Measurements from ENCODE around the gene SPAG6. TPM values are rescaled to one million over a fixed set of nuclear protein-coding genes. Genes with fewer than 3 reads are reported as not detected.
A peak's percentile ranks its signal among the peaks of the same experiment; 100 is the strongest.

SPAG6 gene
- total and polyA plus RNA-seq, 9 of the 15 experiments (the other 6 are each of a cell fraction or from before 2014, with no cell fraction given): 3.5 to 23.1 (median 11.8) TPM

DNA sequence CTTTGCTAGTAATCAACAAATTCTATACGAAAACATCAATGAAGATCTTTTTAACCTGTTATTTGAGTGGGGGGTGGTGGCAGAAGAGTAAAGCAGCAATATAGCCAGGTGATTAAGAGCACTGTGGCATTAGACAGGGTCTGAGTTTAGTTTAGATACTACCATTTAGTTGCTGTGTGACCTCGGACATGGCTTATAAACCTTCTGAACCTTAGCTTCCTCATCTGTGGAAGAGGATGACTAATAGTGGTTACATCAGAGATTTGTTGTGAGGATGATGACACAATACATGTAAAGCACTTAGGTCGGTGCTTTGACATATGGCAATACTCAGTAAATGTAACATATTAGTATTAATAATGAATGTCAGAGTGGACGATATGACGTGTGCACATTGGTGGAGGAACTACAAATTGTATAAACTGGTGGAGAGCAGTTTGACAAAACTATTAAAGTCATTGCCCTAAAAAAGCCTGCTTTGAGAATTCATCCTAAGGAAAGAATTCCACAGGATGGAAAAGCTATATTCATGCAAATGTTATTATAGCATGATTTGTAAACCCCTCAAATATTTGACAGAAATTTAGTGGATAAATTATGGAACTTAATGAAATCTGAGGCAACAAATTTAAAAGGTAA, 24.3 kb downstream of the SPAG6 start (continued):
- TF ChIP-seq, protein P1, sequence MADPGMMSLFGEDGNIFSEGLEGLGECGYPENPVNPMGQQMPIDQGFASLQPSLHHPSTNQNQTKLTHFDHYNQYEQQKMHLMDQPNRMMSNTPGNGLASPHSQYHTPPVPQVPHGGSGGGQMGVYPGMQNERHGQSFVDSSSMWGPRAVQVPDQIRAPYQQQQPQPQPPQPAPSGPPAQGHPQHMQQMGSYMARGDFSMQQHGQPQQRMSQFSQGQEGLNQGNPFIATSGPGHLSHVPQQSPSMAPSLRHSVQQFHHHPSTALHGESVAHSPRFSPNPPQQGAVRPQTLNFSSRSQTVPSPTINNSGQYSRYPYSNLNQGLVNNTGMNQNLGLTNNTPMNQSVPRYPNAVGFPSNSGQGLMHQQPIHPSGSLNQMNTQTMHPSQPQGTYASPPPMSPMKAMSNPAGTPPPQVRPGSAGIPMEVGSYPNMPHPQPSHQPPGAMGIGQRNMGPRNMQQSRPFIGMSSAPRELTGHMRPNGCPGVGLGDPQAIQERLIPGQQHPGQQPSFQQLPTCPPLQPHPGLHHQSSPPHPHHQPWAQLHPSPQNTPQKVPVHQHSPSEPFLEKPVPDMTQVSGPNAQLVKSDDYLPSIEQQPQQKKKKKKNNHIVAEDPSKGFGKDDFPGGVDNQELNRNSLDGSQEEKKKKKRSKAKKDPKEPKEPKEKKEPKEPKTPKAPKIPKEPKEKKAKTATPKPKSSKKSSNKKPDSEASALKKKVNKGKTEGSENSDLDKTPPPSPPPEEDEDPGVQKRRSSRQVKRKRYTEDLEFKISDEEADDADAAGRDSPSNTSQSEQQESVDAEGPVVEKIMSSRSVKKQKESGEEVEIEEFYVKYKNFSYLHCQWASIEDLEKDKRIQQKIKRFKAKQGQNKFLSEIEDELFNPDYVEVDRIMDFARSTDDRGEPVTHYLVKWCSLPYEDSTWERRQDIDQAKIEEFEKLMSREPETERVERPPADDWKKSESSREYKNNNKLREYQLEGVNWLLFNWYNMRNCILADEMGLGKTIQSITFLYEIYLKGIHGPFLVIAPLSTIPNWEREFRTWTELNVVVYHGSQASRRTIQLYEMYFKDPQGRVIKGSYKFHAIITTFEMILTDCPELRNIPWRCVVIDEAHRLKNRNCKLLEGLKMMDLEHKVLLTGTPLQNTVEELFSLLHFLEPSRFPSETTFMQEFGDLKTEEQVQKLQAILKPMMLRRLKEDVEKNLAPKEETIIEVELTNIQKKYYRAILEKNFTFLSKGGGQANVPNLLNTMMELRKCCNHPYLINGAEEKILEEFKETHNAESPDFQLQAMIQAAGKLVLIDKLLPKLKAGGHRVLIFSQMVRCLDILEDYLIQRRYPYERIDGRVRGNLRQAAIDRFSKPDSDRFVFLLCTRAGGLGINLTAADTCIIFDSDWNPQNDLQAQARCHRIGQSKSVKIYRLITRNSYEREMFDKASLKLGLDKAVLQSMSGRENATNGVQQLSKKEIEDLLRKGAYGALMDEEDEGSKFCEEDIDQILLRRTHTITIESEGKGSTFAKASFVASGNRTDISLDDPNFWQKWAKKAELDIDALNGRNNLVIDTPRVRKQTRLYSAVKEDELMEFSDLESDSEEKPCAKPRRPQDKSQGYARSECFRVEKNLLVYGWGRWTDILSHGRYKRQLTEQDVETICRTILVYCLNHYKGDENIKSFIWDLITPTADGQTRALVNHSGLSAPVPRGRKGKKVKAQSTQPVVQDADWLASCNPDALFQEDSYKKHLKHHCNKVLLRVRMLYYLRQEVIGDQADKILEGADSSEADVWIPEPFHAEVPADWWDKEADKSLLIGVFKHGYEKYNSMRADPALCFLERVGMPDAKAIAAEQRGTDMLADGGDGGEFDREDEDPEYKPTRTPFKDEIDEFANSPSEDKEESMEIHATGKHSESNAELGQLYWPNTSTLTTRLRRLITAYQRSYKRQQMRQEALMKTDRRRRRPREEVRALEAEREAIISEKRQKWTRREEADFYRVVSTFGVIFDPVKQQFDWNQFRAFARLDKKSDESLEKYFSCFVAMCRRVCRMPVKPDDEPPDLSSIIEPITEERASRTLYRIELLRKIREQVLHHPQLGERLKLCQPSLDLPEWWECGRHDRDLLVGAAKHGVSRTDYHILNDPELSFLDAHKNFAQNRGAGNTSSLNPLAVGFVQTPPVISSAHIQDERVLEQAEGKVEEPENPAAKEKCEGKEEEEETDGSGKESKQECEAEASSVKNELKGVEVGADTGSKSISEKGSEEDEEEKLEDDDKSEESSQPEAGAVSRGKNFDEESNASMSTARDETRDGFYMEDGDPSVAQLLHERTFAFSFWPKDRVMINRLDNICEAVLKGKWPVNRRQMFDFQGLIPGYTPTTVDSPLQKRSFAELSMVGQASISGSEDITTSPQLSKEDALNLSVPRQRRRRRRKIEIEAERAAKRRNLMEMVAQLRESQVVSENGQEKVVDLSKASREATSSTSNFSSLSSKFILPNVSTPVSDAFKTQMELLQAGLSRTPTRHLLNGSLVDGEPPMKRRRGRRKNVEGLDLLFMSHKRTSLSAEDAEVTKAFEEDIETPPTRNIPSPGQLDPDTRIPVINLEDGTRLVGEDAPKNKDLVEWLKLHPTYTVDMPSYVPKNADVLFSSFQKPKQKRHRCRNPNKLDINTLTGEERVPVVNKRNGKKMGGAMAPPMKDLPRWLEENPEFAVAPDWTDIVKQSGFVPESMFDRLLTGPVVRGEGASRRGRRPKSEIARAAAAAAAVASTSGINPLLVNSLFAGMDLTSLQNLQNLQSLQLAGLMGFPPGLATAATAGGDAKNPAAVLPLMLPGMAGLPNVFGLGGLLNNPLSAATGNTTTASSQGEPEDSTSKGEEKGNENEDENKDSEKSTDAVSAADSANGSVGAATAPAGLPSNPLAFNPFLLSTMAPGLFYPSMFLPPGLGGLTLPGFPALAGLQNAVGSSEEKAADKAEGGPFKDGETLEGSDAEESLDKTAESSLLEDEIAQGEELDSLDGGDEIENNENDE (IDR thresholded peaks at IDR 0.05; ENCODE audit: low read depth, low read length): no peak
- TF ChIP-seq, protein P2, sequence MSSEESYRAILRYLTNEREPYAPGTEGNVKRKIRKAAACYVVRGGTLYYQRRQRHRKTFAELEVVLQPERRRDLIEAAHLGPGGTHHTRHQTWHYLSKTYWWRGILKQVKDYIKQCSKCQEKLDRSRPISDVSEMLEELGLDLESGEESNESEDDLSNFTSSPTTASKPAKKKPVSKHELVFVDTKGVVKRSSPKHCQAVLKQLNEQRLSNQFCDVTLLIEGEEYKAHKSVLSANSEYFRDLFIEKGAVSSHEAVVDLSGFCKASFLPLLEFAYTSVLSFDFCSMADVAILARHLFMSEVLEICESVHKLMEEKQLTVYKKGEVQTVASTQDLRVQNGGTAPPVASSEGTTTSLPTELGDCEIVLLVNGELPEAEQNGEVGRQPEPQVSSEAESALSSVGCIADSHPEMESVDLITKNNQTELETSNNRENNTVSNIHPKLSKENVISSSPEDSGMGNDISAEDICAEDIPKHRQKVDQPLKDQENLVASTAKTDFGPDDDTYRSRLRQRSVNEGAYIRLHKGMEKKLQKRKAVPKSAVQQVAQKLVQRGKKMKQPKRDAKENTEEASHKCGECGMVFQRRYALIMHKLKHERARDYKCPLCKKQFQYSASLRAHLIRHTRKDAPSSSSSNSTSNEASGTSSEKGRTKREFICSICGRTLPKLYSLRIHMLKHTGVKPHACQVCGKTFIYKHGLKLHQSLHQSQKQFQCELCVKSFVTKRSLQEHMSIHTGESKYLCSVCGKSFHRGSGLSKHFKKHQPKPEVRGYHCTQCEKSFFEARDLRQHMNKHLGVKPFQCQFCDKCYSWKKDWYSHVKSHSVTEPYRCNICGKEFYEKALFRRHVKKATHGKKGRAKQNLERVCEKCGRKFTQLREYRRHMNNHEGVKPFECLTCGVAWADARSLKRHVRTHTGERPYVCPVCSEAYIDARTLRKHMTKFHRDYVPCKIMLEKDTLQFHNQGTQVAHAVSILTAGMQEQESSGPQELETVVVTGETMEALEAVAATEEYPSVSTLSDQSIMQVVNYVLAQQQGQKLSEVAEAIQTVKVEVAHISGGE (CRISPR knock-in tag; IDR thresholded peaks at IDR 0.05): no peak
- TF ChIP-seq, protein P3, sequence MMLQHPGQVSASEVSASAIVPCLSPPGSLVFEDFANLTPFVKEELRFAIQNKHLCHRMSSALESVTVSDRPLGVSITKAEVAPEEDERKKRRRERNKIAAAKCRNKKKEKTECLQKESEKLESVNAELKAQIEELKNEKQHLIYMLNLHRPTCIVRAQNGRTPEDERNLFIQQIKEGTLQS (IDR thresholded peaks at IDR 0.05): peak; percentile 99
- TF ChIP-seq, protein P3 (CRISPR knock-in tag; conservative IDR thresholded peaks at IDR 0.05): peak; percentile 45; the same call in 1 of the 2 replicates
- TF ChIP-seq SMAD4 (CRISPR knock-in tag; conservative IDR thresholded peaks at IDR 0.05) (peak; percentile 50; the same call in 1 of the 2 replicates), TARDBP (IDR thresholded peaks at IDR 0.05) (no peak), POLR3G (IDR thresholded peaks at IDR 0.05; ENCODE audit: extremely low read depth, insufficient read length, insufficient replicate concordance) (no peak), TCF7 (IDR thresholded peaks at IDR 0.05; ENCODE audit: borderline replicate concordance) (no peak)
- TF ChIP-seq, protein P4, sequence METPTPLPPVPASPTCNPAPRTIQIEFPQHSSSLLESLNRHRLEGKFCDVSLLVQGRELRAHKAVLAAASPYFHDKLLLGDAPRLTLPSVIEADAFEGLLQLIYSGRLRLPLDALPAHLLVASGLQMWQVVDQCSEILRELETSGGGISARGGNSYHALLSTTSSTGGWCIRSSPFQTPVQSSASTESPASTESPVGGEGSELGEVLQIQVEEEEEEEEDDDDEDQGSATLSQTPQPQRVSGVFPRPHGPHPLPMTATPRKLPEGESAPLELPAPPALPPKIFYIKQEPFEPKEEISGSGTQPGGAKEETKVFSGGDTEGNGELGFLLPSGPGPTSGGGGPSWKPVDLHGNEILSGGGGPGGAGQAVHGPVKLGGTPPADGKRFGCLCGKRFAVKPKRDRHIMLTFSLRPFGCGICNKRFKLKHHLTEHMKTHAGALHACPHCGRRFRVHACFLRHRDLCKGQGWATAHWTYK (CRISPR knock-in tag; IDR thresholded peaks at IDR 0.05): no peak
